Measurements from ENCODE around the gene CATSPERE.

The CATSPERE gene

DNA sequence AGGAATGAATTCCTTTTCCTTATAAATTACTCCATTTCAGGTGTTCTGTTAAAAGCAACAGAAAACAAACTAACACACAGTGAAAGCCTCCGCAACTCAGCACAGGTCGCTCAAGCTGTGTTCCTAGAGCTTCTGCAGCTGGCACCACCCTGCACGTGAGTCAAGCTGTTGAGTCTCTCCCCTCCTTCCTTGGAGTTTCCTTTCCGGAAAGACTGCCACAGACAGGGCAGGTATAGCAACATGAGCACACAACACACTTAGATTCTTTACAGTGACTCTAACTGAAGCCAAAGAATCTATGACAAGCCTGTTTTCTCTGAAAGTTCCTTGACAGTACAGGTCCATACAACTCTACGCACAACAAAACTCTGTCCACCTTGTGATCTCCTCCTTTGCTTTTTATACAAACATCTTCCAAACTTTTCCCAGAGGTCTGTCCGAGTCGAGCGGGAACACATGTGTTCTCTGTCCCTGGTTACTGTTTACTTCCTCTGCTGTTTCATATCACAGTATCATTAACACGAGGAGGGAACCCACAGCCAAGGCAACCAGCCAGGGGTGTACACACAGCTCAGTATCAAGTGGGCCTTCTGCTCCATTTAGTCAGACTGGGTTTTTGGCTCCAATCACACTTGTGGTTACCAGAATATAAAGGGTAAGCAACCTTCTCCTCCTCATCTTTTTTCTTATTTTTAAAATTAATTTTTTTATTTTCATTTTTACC lies 153.2 kb downstream of the CATSPERE start:
- no peak overlapping the region for H3K9ac ChIP-seq (ENCODE audit: low read depth in 1 of 2, low read length in 2 of 2)
- no peak overlapping the region for H3K4me3 ChIP-seq (ENCODE audit: low read length in 2 of 2)
- H3K27ac ChIP-seq (ENCODE audit: low read depth in 2 of 2, low read length in 2 of 2), result no peak overlapping the region

DNA sequence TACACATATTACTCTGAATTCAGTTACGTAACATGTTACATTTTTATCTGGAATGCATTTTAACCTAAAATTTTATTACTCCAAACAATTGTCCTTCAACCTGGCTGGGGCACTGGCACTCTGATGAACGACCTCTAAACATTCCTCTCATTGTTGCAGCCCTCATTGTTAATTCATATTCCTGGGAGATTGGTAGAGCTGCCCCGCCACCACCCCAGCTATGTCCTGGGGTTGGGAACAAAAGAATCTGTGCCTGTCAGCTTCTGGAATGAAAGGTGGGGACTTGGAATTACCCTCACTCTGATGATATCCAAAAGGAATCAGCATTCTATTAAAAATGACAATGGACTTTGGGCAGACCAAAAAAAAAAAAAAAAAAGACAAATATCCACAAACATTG lies 153.8 kb downstream of the CATSPERE start:
- Histone ChIP-seq H3K9me3 (ENCODE audit: control insufficient read depth in 2 of 2, low read length in 2 of 2) (no peaks in the 10 kb centered on the region), H3K4me3 (ENCODE audit: low read length in 2 of 2) (no peak overlapping the region), H3K4me1 (ENCODE audit: control insufficient read depth in 2 of 2, insufficient read depth in 2 of 2, low read length in 2 of 2) (no peaks in the 10 kb centered on the region), H3K36me3 (ENCODE audit: control insufficient read depth in 2 of 2, insufficient read depth in 2 of 2, low read length in 2 of 2) (no peaks in the 10 kb centered on the region), H3K9ac (ENCODE audit: low read depth in 1 of 2, low read length in 2 of 2) (no peak overlapping the region), H3K27ac (ENCODE audit: low read depth in 2 of 2, low read length in 2 of 2) (no peak overlapping the region), H3K27me3 (ENCODE audit: control insufficient read depth in 2 of 2, insufficient read depth in 2 of 2, low read length in 2 of 2) (no peaks in the 10 kb centered on the region)

More for the DNA sequence above, 153.2 kb downstream of the CATSPERE start:
- Histone ChIP-seq H3K27me3 (ENCODE audit: control insufficient read depth in 2 of 2, insufficient read depth in 2 of 2, low read length in 2 of 2) (no peaks in the 10 kb centered on the region), H3K9me3 (ENCODE audit: control insufficient read depth in 2 of 2, low read length in 2 of 2) (no peaks in the 10 kb centered on the region), H3K4me1 (ENCODE audit: control insufficient read depth in 2 of 2, insufficient read depth in 2 of 2, low read length in 2 of 2) (no peaks in the 10 kb centered on the region), H3K36me3 (ENCODE audit: control insufficient read depth in 2 of 2, insufficient read depth in 2 of 2, low read length in 2 of 2) (no peaks in the 10 kb centered on the region)

DNA sequence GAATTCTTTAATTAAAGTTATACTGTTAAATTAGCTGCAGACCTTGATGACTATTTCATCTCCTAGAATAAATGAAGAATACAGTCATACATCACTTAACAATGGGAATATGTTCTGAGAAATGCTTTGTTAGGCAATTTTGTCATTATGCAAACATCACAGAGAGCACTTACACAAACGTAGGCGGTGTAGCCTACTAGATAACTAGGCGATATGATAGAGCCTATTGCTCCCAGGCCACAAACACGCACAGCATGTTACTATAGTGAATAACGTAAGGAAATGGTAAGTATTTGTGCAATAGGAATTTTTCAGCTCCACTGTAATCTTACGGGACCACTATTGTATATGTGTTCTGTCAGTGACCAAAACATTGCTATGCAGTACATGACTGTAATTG lies 154.2 kb downstream of the CATSPERE start:
- no peak overlapping the region for H3K9ac ChIP-seq (ENCODE audit: low read depth in 1 of 2, low read length in 2 of 2)
- H3K4me1 ChIP-seq (ENCODE audit: control insufficient read depth in 2 of 2, insufficient read depth in 2 of 2, low read length in 2 of 2), result no peaks in the 10 kb centered on the region
- no peaks in the 10 kb centered on the region for H3K9me3 ChIP-seq (ENCODE audit: control insufficient read depth in 2 of 2, low read length in 2 of 2)
- H3K27ac ChIP-seq (ENCODE audit: low read depth in 2 of 2, low read length in 2 of 2), result no peak overlapping the region
- no peaks in the 10 kb centered on the region for H3K27me3 ChIP-seq (ENCODE audit: control insufficient read depth in 2 of 2, insufficient read depth in 2 of 2, low read length in 2 of 2)
- H3K36me3 ChIP-seq (ENCODE audit: control insufficient read depth in 2 of 2, insufficient read depth in 2 of 2, low read length in 2 of 2), result no peaks in the 10 kb centered on the region
- H3K4me3 ChIP-seq (ENCODE audit: low read length in 2 of 2), result no peak overlapping the region

DNA sequence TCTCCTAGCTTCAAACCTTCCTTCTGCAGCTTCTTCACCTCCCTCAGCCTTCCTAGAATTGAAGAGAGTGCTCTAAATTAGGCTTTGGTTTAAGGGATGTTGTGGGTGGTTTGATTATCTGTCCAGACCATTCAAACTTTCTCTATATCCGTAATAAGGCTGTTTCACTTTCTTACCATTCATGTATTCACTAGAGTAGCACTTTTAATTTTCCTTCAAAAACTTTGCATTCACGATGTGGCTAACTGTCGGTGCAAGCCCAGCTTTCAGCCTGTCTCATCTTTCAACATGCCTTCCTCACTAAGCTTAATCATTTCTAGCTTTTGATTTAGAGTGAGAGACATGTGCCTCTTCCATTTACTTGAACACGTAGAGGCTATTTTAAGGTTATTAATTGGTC lies 165.6 kb downstream of the CATSPERE start:
- Histone ChIP-seq H3K4me3 (ENCODE audit: low read length in 2 of 2) (no peak overlapping the region), H3K27me3 (ENCODE audit: control insufficient read depth in 2 of 2, insufficient read depth in 2 of 2, low read length in 2 of 2) (no peaks in the 10 kb centered on the region), H3K27ac (ENCODE audit: low read depth in 2 of 2, low read length in 2 of 2) (no peak overlapping the region), H3K9me3 (ENCODE audit: control insufficient read depth in 2 of 2, low read length in 2 of 2) (no peaks in the 10 kb centered on the region), H3K4me1 (ENCODE audit: control insufficient read depth in 2 of 2, insufficient read depth in 2 of 2, low read length in 2 of 2) (no peaks in the 10 kb centered on the region), H3K36me3 (ENCODE audit: control insufficient read depth in 2 of 2, insufficient read depth in 2 of 2, low read length in 2 of 2) (no peaks in the 10 kb centered on the region), H3K9ac (ENCODE audit: low read depth in 1 of 2, low read length in 2 of 2) (no peak overlapping the region)

DNA sequence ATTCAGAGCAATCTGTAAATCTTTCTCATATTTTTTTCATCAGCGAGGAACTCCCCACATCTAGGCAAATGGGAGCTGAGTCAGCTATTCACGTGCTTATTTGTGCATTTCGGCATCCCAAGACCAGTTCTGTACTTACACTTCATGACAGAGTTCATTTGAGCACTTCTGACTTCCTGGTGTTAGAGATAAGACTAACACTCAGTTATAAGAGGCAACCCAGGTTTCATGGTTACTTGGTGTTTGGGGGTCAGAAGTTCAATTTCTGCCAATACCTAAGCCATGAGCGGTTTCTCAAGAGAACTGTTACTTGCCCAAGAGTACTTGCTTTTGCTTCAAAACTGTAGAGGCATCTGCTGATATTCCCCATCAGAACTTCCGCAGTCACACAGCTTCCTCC lies 167.7 kb downstream of the CATSPERE start:
- H3K9me3 ChIP-seq (ENCODE audit: control insufficient read depth in 2 of 2, low read length in 2 of 2), result no peaks in the 10 kb centered on the region
- H3K36me3 ChIP-seq (ENCODE audit: control insufficient read depth in 2 of 2, insufficient read depth in 2 of 2, low read length in 2 of 2), result no peaks in the 10 kb centered on the region
- no peak overlapping the region for H3K9ac ChIP-seq (ENCODE audit: low read depth in 1 of 2, low read length in 2 of 2)
- no peaks in the 10 kb centered on the region for H3K27me3 ChIP-seq (ENCODE audit: control insufficient read depth in 2 of 2, insufficient read depth in 2 of 2, low read length in 2 of 2)
- no peaks in the 10 kb centered on the region for H3K4me1 ChIP-seq (ENCODE audit: control insufficient read depth in 2 of 2, insufficient read depth in 2 of 2, low read length in 2 of 2)
- no peak overlapping the region for H3K27ac ChIP-seq (ENCODE audit: low read depth in 2 of 2, low read length in 2 of 2)
- no peak overlapping the region for H3K4me3 ChIP-seq (ENCODE audit: low read length in 2 of 2)

DNA sequence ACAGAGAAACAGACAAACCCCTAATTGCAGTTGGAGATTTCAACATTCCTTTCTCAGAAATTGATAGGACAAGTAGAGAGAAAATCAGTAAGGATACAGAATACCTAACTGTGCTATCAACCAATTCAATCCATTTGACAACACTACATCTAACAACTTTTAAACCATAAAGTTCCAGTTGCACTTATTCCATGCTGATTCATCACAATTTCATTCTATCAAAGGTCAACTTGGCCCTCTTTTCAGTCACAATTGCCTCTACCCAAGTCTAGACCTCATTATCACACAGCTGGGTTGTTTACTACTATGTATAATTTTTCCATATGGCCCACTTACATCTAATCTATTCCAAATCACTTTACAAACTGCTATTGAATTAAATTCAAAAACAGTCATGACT lies 172.1 kb downstream of the CATSPERE start:
- no peaks in the 10 kb centered on the region for H3K9me3 ChIP-seq (ENCODE audit: control insufficient read depth in 2 of 2, low read length in 2 of 2)
- no peaks in the 10 kb centered on the region for H3K36me3 ChIP-seq (ENCODE audit: control insufficient read depth in 2 of 2, insufficient read depth in 2 of 2, low read length in 2 of 2)
- H3K9ac ChIP-seq (ENCODE audit: low read depth in 1 of 2, low read length in 2 of 2), result no peak overlapping the region
- H3K4me3 ChIP-seq (ENCODE audit: low read length in 2 of 2), result no peak overlapping the region
- no peak overlapping the region for H3K27ac ChIP-seq (ENCODE audit: low read depth in 2 of 2, low read length in 2 of 2)
- H3K4me1 ChIP-seq (ENCODE audit: control insufficient read depth in 2 of 2, insufficient read depth in 2 of 2, low read length in 2 of 2), result no peaks in the 10 kb centered on the region
- H3K27me3 ChIP-seq (ENCODE audit: control insufficient read depth in 2 of 2, insufficient read depth in 2 of 2, low read length in 2 of 2), result peaks cover 0 to 3% of the 10 kb centered on the region in 2 donors

DNA sequence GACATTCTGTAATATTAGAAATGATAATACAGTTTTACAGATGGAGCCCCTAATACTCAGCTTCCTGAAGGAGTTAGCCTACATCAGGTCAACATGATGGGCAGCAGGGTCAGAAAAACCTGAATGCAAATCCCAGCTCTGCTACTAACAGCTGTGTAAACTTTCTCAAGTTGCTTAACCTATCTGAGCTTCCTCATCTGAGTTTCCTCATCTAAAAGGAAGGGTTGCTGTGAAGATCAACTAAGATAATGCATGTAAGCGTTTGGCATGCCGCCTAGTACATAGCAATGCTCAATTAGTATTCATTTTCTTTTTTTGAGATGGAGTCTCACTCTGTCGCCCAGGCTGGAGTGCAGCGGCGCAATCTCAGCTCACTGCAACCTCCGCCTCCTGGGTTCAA lies 173.5 kb downstream of the CATSPERE start:
- no peak overlapping the region for H3K4me3 ChIP-seq (ENCODE audit: low read length in 2 of 2)
- H3K27me3 ChIP-seq (ENCODE audit: control insufficient read depth in 2 of 2, insufficient read depth in 2 of 2, low read length in 2 of 2), result peaks cover 0 to 3% of the 10 kb centered on the region in 2 donors
- no peaks in the 10 kb centered on the region for H3K4me1 ChIP-seq (ENCODE audit: control insufficient read depth in 2 of 2, insufficient read depth in 2 of 2, low read length in 2 of 2)
- H3K9ac ChIP-seq (ENCODE audit: low read depth in 1 of 2, low read length in 2 of 2), result no peak overlapping the region
- H3K36me3 ChIP-seq (ENCODE audit: control insufficient read depth in 2 of 2, insufficient read depth in 2 of 2, low read length in 2 of 2), result no peaks in the 10 kb centered on the region
- no peak overlapping the region for H3K27ac ChIP-seq (ENCODE audit: low read depth in 2 of 2, low read length in 2 of 2)
- no peaks in the 10 kb centered on the region for H3K9me3 ChIP-seq (ENCODE audit: control insufficient read depth in 2 of 2, low read length in 2 of 2)

DNA sequence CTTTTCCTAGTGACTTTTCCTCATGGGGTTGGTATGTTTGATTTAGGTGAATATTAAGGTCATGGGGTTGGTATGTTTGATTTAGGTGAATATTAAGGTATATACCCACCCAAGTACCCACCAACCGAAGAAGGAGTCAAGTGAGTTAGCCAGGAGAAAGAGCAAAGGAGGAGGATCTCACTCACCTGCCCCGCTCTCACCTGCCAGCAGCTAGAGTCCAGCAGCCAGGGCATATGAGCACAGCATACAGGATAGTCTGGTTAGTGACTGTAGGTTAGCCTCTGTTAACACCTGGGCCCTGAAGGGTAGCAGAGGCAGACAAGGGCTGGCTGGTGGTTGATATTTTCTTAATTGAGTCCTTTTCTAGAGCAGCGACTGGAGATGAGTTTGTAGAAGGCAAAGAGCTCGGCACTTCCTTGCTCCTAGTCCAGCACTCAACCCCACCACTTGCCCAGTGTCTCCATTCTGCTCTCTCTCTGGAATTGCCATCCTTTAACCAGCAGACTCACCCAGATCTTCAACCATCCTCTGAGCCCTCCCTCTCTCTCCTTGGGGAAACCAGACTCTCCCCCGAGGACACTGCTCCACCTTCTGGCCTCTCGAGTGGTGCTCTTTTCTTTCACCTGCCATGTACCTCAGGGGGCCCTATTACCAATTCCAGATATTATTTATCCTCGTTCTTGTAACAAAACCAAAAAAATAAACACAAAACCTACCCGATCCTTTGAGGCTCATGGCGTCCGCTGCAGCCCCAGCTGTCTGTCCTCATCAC lies 175.6 kb downstream of the CATSPERE start:
- H3K27me3 ChIP-seq (ENCODE audit: control insufficient read depth in 2 of 2, insufficient read depth in 2 of 2, low read length in 2 of 2), result peaks cover 0 to 3% of the 10 kb centered on the region in 2 donors
- H3K4me3 ChIP-seq (ENCODE audit: low read length in 2 of 2), result no peak overlapping the region
- no peak overlapping the region for H3K9ac ChIP-seq (ENCODE audit: low read depth in 1 of 2, low read length in 2 of 2)
- H3K36me3 ChIP-seq (ENCODE audit: control insufficient read depth in 2 of 2, insufficient read depth in 2 of 2, low read length in 2 of 2), result no peaks in the 10 kb centered on the region
- H3K9me3 ChIP-seq (ENCODE audit: control insufficient read depth in 2 of 2, low read length in 2 of 2), result no peaks in the 10 kb centered on the region
- H3K27ac ChIP-seq (ENCODE audit: low read depth in 2 of 2, low read length in 2 of 2), result no peak overlapping the region
- H3K4me1 ChIP-seq (ENCODE audit: control insufficient read depth in 2 of 2, insufficient read depth in 2 of 2, low read length in 2 of 2), result no peaks in the 10 kb centered on the region

DNA sequence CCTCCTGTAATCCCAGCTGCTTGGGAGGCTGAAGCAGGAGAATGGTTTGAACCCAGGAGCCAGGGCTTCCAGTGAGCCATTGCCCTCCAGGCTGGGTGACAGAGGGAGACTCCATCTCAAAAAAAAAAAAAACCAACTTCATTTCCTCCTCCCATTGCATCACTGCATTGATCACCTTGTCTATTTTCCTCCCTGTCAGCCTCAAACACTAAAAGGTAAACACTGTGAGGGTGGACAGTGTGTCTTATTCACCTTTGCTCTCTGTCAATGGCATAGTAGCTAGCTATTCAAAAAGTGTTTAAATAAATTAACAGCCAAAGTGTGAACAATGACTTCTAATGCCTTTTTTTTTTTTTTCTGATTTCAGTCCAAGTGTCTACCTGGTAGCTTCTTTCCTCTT lies 178.5 kb downstream of the CATSPERE start:
- Histone ChIP-seq H3K36me3 (ENCODE audit: control insufficient read depth in 2 of 2, insufficient read depth in 2 of 2, low read length in 2 of 2) (no peaks in the 10 kb centered on the region), H3K9ac (ENCODE audit: low read depth in 1 of 2, low read length in 2 of 2) (no peak overlapping the region), H3K27me3 (ENCODE audit: control insufficient read depth in 2 of 2, insufficient read depth in 2 of 2, low read length in 2 of 2) (peaks cover 0 to 3% of the 10 kb centered on the region in 2 donors), H3K27ac (ENCODE audit: low read depth in 2 of 2, low read length in 2 of 2) (no peak overlapping the region), H3K9me3 (ENCODE audit: control insufficient read depth in 2 of 2, low read length in 2 of 2) (no peaks in the 10 kb centered on the region), H3K4me1 (ENCODE audit: control insufficient read depth in 2 of 2, insufficient read depth in 2 of 2, low read length in 2 of 2) (no peaks in the 10 kb centered on the region), H3K4me3 (ENCODE audit: low read length in 2 of 2) (no peak overlapping the region)

DNA sequence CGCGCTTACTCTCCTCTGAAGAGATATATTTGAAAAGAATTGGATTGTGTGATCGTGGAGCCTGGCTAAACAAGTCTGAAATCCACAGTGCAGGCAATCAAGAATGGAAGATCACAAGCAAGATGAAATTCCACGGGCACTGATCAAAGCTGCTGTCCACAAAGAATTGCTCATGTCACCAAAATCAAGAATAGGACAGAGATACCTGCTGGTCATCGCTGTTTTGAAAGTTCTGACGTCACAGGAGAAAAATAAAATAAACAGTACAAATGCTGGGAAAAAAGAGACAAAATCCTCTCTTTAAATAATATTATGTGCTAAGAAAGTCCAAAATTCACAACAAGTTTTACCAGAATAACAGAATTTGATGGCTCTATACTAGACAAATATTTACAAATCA lies 179.8 kb downstream of the CATSPERE start:
- Histone ChIP-seq H3K4me1 (ENCODE audit: control insufficient read depth in 2 of 2, insufficient read depth in 2 of 2, low read length in 2 of 2) (no peaks in the 10 kb centered on the region), H3K9me3 (ENCODE audit: control insufficient read depth in 2 of 2, low read length in 2 of 2) (no peaks in the 10 kb centered on the region), H3K27me3 (ENCODE audit: control insufficient read depth in 2 of 2, insufficient read depth in 2 of 2, low read length in 2 of 2) (peaks cover 0 to under 1% of the 10 kb centered on the region in 2 donors), H3K36me3 (ENCODE audit: control insufficient read depth in 2 of 2, insufficient read depth in 2 of 2, low read length in 2 of 2) (no peaks in the 10 kb centered on the region), H3K4me3 (ENCODE audit: low read length in 2 of 2) (no peak overlapping the region), H3K9ac (ENCODE audit: low read depth in 1 of 2, low read length in 2 of 2) (no peak overlapping the region), H3K27ac (ENCODE audit: low read depth in 2 of 2, low read length in 2 of 2) (no peak overlapping the region)
